ENCODE measurements around the gene KLK4. TPM values are rescaled to one million over a fixed set of nuclear protein-coding genes. Genes with fewer than 3 reads are reported as not detected.

KLK4 gene
- total RNA-seq, 1 donor from 2014 or later, result not detected

DNA sequence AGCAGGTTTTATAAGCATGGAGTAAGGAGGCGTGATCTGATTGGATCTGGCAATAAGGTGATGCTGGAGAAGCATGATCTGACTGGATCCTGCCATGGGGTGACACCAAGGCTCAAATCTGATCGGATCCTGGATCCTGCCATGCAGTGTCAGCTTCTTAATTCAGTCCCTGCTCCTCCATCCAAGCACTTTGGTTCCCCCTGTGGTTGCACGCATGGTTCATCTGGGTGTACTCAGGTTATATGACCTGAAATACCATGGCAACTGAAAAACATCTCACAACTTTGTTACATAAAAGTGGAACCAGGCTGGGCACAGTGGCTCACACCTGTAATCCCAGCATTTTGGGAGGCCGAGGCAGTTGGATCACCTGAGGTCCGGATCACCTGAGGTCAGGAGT lies 17.6 kb upstream of the KLK4 start:
- DNase-seq, result no peak
- Mint-ChIP-seq H3K27me3 (peaks cover 16% of the 10 kb centered on the region), H3K4me3 (no peak overlapping the region), H3K9me3 (no peaks in the 10 kb centered on the region), H3K27ac (no peak overlapping the region), H3K4me1 (peaks cover 2% of the 10 kb centered on the region), H3K36me3 (ENCODE audit: low read depth) (no peaks in the 10 kb centered on the region)
- intact Hi-C loops (cut with micrococcal nuclease), result loop anchor here (5.0 kb wide), 1 partner anchor 168 kb away; no protein-coding TSS in a partner anchor

DNA sequence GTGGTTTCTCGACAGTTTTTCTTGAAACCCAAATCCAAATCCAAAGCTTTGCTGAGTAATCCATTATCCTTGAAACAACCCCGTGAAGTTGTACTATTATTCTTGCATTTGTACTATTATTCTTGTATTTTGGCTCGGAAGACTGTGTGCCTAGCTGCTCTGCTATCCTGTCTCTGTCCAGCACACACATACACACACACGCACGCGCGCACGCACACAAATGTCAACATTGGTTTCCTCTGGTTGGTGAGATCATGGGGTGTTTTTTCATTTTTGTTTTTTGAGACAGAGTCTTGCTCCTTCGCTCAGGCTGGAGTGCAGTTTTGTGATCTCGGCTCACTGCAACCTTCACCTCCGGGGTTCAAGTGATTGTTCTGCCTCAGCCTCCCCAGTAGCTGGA lies 14.9 kb upstream of the KLK4 start:
- intact Hi-C loops (cut with micrococcal nuclease), result loop anchor here (5.0 kb wide), 1 partner anchor 171 kb away; no protein-coding TSS in a partner anchor
- no peak for DNase-seq
- H3K4me3 Mint-ChIP-seq, result no peak overlapping the region

DNA sequence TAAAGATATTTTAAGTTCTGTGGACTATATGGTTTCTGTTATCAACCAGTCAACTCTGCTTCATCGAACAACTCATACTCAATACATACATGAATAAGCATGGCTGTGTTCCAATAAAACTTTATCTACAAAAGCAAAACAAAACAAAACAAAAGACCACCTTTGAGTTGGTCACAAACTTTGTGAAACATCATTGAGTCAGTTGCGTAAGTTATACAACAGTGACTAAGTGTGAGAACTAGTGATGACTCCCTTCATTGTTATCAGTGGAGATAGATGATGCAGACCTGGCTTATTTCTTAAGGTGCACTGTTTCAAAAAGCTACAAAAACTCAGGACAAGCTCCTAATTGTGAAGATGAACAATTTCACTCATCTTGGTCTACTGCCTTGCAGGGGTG lies 14.5 kb upstream of the KLK4 start:
- Mint-ChIP-seq H3K36me3 (ENCODE audit: low read depth) (no peaks in the 10 kb centered on the region), H3K27me3 (peaks cover 11% of the 10 kb centered on the region), H3K27ac (no peak overlapping the region), H3K9me3 (no peaks in the 10 kb centered on the region), H3K4me3 (no peak overlapping the region), H3K4me1 (peaks cover 12% of the 10 kb centered on the region)
- no peak for DNase-seq
- intact Hi-C loops (cut with micrococcal nuclease), result loop anchor here (5.0 kb wide), 1 partner anchor 172 kb away; no protein-coding TSS in a partner anchor

More for the DNA sequence above, 14.9 kb upstream of the KLK4 start:
- Mint-ChIP-seq H3K27ac (no peak overlapping the region), H3K27me3 (peaks cover 14% of the 10 kb centered on the region), H3K36me3 (ENCODE audit: low read depth) (no peaks in the 10 kb centered on the region), H3K9me3 (no peaks in the 10 kb centered on the region), H3K4me1 (peaks cover 12% of the 10 kb centered on the region)

DNA sequence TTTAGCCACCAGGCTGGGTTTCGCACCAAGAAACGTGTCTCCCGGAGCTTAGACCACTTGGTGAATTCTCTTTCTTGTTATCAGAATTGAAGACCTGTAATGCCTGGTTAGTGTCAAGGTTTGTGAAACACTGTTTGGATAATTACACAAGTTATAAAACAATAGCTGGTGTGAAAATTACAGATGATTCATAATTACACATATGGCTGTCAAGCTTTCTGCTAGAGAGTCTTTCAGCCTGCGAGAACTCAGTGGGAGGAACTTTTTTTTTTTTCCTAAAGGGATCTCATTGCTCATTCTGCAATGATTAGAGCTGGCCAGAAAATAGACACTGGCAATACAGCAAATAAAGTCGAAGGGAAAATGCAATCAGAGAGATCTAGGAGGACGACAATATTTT lies 13.4 kb upstream of the KLK4 start:
- Mint-ChIP-seq H3K27ac (no peak overlapping the region), H3K36me3 (ENCODE audit: low read depth) (no peaks in the 10 kb centered on the region), H3K9me3 (no peaks in the 10 kb centered on the region), H3K27me3 (peaks cover 15% of the 10 kb centered on the region), H3K4me3 (no peak overlapping the region), H3K4me1 (peaks cover 11% of the 10 kb centered on the region)
- intact Hi-C loops (cut with micrococcal nuclease), result loop anchor here (5.0 kb wide), 1 partner anchor 122 kb away; no protein-coding TSS in a partner anchor
- no peak for DNase-seq

DNA sequence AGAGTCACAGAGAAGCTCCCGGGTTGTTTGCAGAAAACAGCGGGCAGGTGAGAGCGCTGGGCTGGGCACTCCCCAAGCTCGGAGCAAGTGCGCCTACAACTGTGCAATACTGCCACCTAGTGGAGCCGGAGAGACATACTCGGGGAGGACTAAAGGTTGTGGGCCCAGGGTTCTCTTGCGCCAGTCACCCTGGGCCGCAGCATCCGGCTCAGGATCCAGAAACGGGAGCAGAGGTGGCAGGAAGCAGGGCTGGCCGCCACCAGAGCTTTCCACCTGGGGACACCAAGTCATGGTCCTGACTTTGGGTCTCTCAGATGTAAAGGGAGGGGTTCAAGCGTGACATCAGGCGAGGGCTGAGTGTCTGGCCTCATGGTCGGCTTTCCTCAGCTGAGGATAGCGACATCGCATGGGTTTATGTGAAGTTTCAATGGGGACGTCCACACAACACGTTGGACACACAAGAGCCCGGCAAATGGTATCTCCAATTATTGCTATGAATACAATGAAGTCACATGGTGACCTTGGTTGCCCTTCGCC lies 11.2 kb upstream of the KLK4 start:
- H3K27me3 Mint-ChIP-seq, result peaks cover 15% of the 10 kb centered on the region
- H3K36me3 Mint-ChIP-seq (ENCODE audit: low read depth), result no peaks in the 10 kb centered on the region
- DNase-seq, result peak; percentile 93
- no peaks in the 10 kb centered on the region for H3K9me3 Mint-ChIP-seq
- H3K27ac Mint-ChIP-seq, result peak overlapping the region; percentile 26
- intact Hi-C loops (cut with micrococcal nuclease), result loop anchor here (1.0 to 5.0 kb wide), 2 partner anchors 16 to 120 kb away; no protein-coding TSS in a partner anchor
- no peak overlapping the region for H3K4me3 Mint-ChIP-seq
- H3K4me1 Mint-ChIP-seq, result peaks cover 11% of the 10 kb centered on the region

DNA sequence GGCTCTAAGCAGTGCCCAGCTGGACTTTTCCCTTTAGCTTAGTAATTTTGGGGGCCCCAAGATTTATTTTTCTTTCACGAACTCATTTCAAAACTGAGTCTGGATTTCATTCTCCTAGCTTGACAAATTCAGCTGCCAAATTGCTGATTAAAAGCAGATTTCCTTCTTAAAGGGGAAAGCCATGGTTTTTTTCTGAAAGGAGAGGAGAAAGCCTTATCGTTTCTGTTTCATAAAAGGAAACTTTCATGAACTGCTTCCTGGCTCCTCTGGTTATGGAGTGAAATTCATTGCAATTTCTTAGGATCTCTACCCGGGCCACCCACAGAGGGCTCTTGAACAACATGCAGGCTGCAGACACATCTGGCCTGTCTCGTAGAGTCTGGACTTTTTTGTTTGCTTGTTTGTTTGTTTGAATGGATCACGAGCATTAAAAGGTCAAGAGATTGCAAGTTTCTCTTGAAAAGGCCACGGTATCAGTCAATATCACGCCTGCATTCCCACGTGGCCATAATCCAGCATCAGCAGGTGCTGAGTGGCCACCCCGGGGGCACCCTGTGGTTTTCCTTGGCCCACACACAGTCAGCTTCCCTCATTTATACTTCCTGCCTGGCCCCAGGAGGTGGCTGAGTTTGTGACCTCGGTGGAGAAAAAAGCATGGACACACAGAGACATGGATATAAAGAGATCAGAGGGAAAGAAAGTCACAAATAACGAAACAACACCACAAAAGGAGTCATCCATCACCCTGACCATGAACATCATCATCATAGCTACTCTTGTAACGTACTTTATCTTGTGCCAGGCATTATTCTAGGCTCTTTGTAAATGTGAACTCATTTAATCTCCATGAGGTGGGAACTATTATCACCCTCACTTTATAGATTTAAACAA lies 10.5 kb upstream of the KLK4 start:
- DNase-seq, result no peak
- Mint-ChIP-seq H3K27ac (peak overlapping the region; percentile 26), H3K4me1 (peaks cover 11% of the 10 kb centered on the region), H3K9me3 (no peaks in the 10 kb centered on the region), H3K4me3 (no peak overlapping the region), H3K36me3 (ENCODE audit: low read depth) (no peaks in the 10 kb centered on the region), H3K27me3 (peaks cover 18% of the 10 kb centered on the region)
- intact Hi-C loops (cut with micrococcal nuclease), result loop anchor here (1.0 to 5.0 kb wide), 2 partner anchors 15 to 119 kb away; no protein-coding TSS in a partner anchor

DNA sequence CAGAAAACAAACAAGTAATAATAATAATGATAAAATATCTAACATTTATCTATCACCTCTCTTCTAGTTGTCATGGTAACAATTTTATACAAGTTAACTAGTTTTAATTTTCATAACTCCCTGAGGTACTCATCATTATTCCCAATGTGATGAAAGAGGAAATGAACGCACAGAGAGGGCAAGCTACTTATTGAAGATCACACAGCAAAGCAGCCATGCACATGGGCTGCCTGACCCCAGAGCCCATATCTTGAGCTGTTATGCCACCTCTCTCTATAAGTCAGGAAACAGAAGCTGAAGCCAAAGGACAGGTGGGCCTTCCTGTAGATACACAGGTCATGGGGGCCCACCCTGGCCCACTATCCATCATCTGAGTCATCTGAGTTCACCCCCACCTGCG lies 4.9 kb upstream of the KLK4 start:
- Mint-ChIP-seq H3K27me3 (peaks cover 10% of the 10 kb centered on the region), H3K27ac (no peak overlapping the region), H3K36me3 (ENCODE audit: low read depth) (no peaks in the 10 kb centered on the region), H3K4me1 (peaks cover 2% of the 10 kb centered on the region), H3K9me3 (no peaks in the 10 kb centered on the region), H3K4me3 (no peak overlapping the region)
- no peak for DNase-seq
- intact Hi-C loops (cut with micrococcal nuclease), result no loop called here

DNA sequence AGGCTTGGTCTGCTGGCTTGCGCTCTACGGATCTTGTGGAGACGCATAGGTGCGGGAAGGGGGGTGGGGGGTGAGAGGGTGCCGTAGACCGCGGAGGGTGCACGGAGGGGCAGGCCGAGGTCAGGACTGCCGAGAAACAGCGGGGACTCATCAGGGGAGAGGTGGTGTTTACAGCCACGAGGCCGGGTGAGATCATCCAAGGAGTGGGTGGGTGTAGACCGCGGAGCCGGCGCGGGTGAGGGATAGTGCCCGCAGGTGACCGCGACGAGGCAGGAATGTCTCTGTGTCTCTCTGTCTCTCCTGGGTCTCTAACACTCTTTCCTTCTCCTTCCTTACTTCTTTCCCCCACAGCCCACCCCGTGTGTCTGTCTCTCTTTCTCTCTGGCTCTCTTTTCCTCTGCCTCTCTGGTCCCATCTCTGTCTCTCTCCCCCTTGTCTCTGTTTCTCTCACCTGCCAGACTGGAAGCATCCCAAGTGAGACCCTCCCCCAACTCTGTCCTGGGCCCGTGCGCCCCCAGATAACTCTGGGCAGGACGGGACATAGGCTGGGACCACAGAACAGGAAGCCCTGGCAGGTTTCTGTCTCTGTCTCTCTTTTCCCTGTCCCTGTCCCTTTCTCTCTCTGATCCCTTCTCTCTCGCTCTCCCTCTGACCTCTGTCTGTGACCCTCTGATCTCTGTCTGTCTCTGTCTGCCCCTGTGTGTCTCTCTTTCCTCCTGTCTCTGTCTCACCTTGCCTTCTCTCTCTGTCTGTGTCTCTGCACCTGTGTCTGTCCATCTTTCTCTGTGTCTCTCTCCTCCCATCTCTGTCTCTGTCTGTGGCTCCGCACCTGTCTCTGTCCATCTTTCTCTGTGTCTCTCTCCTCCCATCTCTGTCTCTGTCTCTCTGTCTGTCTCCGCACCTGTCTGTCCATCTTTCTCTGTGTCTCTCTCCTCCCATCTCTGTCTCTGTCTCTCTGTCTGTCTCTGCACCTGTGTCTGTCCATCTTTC lies 1.8 kb upstream of the KLK4 start:
- Mint-ChIP-seq H3K27ac (no peak overlapping the region), H3K4me3 (no peak overlapping the region), H3K4me1 (peaks cover 2% of the 10 kb centered on the region), H3K9me3 (no peaks in the 10 kb centered on the region), H3K27me3 (peaks cover 35% of the 10 kb centered on the region), H3K36me3 (ENCODE audit: low read depth) (no peaks in the 10 kb centered on the region)
- no peak for DNase-seq
- intact Hi-C loops (cut with micrococcal nuclease), result no loop called here

DNA sequence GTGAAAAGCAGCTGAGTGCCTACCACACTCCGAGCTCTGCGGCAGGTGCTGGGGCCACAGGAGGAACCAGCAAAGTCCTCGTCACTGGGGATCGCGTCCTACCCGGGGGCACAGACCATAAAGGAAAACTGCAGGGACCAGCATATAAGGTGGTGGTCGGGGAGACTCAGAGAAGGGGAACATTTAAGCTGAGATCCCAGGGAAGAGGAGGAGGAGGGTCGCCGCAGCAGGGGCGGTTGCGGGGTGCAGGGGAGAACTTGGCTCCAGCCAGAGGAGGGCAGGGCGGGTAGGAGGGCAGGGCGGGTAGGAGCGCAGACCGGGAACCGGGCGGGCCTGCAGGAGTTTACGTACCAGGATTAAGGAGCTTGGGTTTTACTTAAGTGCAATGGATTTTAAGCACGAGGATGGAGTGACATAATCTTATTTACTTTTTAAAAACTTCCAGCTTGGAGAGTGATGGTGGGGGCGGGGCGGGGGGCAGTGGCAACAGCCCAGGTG lies 956 bp upstream of the KLK4 start:
- Mint-ChIP-seq H3K27me3 (peaks cover 37% of the 10 kb centered on the region), H3K9me3 (no peaks in the 10 kb centered on the region), H3K4me1 (peaks cover 2% of the 10 kb centered on the region), H3K36me3 (ENCODE audit: low read depth) (no peaks in the 10 kb centered on the region), H3K27ac (no peak overlapping the region), H3K4me3 (no peak overlapping the region)
- DNase-seq, result no peak
- intact Hi-C loops (cut with micrococcal nuclease), result no loop called here

DNA sequence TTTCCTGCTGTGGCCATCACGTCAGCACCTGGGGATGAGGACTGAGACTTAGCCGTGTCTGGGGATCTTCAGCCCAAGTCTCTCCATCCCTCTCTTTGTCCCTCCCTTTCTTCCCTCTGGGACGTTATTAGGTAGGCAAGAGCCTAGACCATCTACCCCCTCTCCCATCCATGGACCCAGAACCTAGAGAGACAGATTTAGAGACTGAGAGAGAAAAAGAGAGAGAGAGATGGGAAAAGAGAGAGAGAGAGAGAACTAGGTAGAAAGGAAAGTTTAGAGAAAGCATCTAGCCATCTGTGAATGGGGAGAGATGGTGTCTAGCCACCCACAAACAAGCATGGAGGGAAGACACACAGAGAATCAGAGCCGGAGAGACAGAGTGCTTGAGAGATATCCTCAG lies 473 bp downstream of the KLK4 start:
- Mint-ChIP-seq H3K4me1 (peaks cover 2% of the 10 kb centered on the region), H3K36me3 (ENCODE audit: low read depth) (no peaks in the 10 kb centered on the region), H3K27ac (no peak overlapping the region), H3K9me3 (no peaks in the 10 kb centered on the region), H3K4me3 (no peak overlapping the region), H3K27me3 (peaks cover 32% of the 10 kb centered on the region)
- no peak for DNase-seq
- intact Hi-C loops (cut with micrococcal nuclease), result no loop called here

DNA sequence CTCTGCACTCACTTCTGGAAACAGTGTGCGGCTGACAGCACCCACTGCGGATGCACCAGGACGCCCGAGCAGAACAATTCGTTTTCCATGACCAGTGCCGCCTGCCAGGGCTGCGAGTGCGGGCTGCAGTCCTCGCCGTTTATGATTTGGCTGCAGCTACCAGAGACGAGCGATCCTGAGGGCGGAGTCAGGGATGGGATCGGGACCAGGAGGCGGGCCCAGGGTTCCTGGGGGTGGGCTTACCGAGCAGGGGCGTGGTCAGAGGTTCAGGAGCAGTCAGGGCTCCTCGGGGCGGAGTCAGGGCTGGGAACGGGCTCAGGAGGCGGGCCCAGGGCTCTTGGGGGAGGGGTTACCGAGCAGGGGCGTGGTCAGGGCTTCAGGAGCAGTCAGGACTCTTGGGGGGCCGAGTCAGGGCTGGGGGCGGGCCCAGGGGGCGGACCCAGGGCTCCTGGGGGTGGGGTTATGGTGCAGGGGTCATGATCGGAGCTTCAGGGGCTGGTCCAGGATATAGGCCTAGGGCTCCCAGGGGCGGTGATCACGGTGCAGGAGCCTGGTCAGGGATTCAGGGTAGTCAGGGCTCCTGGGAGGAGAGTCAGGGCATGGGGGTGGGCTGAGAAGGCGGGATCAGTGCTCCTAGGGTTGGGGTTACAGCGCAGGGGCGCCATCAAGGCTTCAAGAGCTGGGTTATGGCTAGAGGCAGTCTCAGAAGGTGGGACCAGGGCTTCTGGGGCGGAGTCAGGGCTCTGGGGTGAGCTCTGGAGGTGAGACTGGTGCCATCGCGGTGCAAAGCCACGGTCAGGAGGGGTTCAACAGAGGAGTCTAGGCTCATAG lies 1.7 kb downstream of the KLK4 start:
- H3K27ac Mint-ChIP-seq, result no peak overlapping the region
- DNase-seq, result peak; percentile 83
- H3K9me3 Mint-ChIP-seq, result no peaks in the 10 kb centered on the region
- peaks cover 2% of the 10 kb centered on the region for H3K4me1 Mint-ChIP-seq
- peaks cover 32% of the 10 kb centered on the region for H3K27me3 Mint-ChIP-seq
- no peaks in the 10 kb centered on the region for H3K36me3 Mint-ChIP-seq (ENCODE audit: low read depth)
- intact Hi-C loops (cut with micrococcal nuclease), result no loop called here
- peak overlapping the region; percentile 51 for H3K4me3 Mint-ChIP-seq

DNA sequence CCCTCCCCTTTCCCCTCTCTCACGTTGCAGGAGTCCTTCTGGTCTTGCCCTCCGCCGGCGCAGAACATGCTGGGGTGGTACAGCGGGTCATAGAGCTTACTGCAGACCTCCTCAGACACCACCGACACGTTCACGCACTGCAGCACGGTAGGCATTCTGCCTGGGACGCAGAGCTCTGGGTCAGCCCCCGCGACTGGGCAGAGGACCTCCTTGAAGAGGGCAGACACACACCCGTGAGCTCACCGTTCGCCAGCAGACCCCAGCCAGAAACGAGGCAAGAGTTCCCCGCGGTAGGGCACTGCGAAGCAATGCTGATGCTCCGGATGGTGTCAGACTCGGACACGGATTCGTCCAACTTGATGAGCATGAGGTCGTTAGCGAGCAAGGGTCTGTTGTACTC lies 2.9 kb downstream of the KLK4 start:
- intact Hi-C loops (cut with micrococcal nuclease), result no loop called here
- H3K4me3 Mint-ChIP-seq, result no peak overlapping the region
- no peaks in the 10 kb centered on the region for H3K36me3 Mint-ChIP-seq (ENCODE audit: low read depth)
- no peak for DNase-seq
- H3K27ac Mint-ChIP-seq, result no peak overlapping the region
- no peaks in the 10 kb centered on the region for H3K9me3 Mint-ChIP-seq
- H3K27me3 Mint-ChIP-seq, result peaks cover 32% of the 10 kb centered on the region
- peaks cover 2% of the 10 kb centered on the region for H3K4me1 Mint-ChIP-seq

DNA sequence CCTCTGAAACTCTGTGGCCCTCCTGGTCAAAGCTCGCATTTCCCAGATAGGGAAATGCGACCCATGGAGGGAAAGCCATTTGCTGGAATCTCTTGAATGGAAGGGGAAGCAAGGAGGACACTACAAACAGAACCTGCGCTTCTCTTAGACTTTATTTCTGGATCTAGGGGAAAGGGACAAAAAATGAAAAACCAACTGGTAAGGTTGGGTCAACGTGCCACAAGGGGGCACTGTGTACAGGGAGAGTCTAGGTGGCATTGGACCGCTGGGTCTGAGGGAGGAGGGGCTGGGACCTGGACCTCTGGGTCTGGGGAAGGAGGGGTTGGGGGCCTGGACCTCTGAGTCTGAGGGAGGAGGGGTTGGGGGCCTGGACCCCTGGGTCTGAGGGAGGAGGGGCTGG lies 5.0 kb downstream of the KLK4 start:
- Mint-ChIP-seq H3K4me3 (no peak overlapping the region), H3K9me3 (no peaks in the 10 kb centered on the region), H3K36me3 (ENCODE audit: low read depth) (no peaks in the 10 kb centered on the region), H3K27ac (no peak overlapping the region), H3K4me1 (peaks cover 2% of the 10 kb centered on the region), H3K27me3 (peaks cover 32% of the 10 kb centered on the region)
- DNase-seq, result peak; percentile 79
- intact Hi-C loops (cut with micrococcal nuclease), result loop anchor here (1.0 kb wide), 1 partner anchor 16 kb away; no protein-coding TSS in a partner anchor

Data from activated CD4-positive, alpha-beta T cell treated with anti-CD3 and anti-CD28 coated beads, Interleukin-2, amount 10 ng/mL, durations not matched to agents 24 days and 14 days (primary cell).